Cardiac atrium fibroblast (primary cell): ENCODE measurements around the gene LYG2. TPM values are rescaled to one million over a fixed set of nuclear protein-coding genes. Genes with fewer than 3 reads are reported as not detected.

Experiments
- total RNA-seq: library from RNA; depleted of rRNA; stranded (reverse); fragments of >200 nt; gene quantifications from 2 replicates; pipeline ENCODE4 v1.2.3, GENCODE V29; 2015

The LYG2 gene, protein sequence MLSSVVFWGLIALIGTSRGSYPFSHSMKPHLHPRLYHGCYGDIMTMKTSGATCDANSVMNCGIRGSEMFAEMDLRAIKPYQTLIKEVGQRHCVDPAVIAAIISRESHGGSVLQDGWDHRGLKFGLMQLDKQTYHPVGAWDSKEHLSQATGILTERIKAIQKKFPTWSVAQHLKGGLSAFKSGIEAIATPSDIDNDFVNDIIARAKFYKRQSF
- not detected in 2 replicates for total RNA-seq

GRCh38 chr2:99255491-99256318 lies at the start of gene LYG2:
LYG2 (minus strand) TSS chr2:99255666; CDS start chr2:99254260, 1,406 bp downstream.

DNA sequence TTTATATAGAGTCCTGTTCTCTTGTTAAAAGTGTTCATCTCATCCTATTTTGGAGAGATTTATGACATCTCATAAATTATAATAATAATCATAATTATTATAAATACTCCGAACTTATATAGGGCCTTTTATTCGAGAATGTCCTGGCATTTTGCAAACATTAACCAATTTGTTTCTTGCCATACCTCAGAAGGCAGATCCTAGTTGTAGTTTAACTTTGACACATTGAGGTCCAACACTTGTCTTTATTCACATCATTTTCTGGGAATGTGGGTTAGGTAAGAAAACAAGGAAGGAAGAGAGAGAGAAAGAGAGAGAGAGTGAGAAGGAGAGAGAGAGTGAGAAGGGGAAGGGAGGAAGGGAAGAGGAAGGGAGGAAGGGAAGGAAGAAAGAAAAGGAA lies 45.6 kb upstream of the LYG2 start, which contains the start of gene LYG1:
Gene LYG1 (minus strand): TSS at position 101 of the 400 bp plus-strand sequence. CDS start 5,527 bp downstream, outside the sequence.

Other genes with a start within 250 kb of the LYG2 start
- gene C2orf15, start 114.0 kb downstream of the LYG2 start, total RNA-seq, result not detected in 2 replicates
- 0.16 and 0.18 TPM in 2 replicates for gene TSGA10, start 100.7 kb downstream of the LYG2 start, total RNA-seq
- gene LIPT1, start 100.7 kb downstream of the LYG2 start, total RNA-seq, result 11.8 and 13.5 TPM in 2 replicates
- gene MITD1, start 74.6 kb downstream of the LYG2 start, total RNA-seq, result 13.8 and 15.5 TPM in 2 replicates
- 23.5 and 26.5 TPM in 2 replicates for gene MRPL30, start 74.5 kb downstream of the LYG2 start, total RNA-seq
- gene LYG1, start 45.5 kb upstream of the LYG2 start, total RNA-seq, result not detected in 2 replicates
- gene TXNDC9, start 80.7 kb upstream of the LYG2 start, total RNA-seq, result 33.9 and 55.1 TPM in 2 replicates
- gene EIF5B, start 81.7 kb upstream of the LYG2 start, total RNA-seq, result 9.6 and 16.4 TPM in 2 replicates
- 7.5 and 7.6 TPM in 2 replicates for gene REV1, start 234.4 kb upstream of the LYG2 start, total RNA-seq